DMS 273 treated with DMSO at 0.1 percent for 48 hours (cell line): ENCODE results near the gene LPAR1.

ENCODE experiments used
- DNase-seq: peaks from one replicate; lab custom pipeline; 2025; lab: John Stamatoyannopoulos, UW

The LPAR1 gene

DNA sequence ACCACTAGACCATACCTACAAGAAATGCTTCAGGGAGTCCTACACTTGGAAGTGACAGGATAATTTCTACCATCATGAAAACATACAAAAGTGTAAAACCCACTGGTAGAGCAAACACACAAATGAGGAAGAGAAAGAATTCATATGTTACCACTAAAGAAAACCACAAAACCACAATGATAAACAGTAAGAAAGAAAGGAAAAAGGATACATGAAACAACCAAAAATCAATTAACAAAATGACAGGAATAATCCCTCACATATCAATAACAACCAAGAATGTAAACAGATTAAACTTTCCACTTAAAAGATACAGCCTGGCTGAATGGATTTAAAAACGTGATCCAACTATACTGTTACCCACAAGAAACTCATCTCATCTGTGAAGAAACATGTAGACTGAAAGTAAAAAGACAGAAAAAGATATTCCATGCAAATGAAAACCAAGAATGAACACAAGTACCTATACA, 83.4 kb downstream of the LPAR1 start:
- no peak for DNase-seq

DNA sequence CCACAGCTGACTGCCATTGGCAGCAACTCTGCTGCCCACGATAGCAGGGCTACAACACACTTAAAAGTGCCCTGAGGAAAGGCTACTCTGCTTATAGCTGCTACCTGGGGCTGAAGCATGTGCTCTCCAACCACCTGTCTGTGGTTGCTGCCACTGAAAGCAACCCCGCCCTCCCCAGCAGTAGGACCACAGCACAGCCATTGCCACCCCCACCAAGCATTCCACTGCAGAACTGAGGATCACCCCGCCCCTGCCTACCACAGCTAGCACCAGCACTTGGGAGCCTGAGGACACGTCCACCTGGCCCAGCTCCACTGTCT, 85.8 kb downstream of the LPAR1 start:
- DNase-seq, result no peak

DNA sequence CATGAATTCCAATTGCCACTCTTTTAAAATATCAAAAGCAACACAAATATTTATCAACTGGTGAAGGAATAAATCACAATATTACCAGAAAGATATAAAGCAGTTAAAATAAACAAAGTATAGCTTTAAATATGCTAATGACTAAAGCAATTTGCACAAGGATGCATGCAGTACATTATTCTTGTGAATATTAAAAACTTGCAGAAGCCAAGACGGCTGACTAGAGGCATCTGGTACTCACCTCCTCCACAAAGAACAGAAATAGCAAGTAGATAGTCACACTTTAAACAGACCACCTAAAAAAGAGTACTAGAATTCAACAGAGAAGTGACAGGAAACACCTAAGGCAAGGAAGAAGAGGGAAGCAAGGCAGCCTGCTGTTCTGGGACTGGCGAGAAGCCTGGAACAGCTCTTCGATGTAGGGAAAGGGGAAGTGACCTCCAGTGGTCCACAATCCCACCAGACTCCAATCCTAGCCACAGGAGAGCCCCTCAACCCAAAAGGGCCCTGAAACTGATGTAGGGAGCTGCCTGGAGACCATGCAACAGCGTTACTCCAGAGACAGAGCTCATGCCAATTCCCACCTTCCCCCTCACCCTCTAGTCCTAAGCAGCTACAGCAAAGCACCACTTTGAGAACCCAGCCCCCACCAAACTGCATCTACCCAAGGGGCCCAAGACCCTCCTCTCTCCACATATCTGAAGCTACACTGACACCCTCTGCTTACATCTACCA, 86.3 kb downstream of the LPAR1 start:
- DNase-seq, result no peak

DNA sequence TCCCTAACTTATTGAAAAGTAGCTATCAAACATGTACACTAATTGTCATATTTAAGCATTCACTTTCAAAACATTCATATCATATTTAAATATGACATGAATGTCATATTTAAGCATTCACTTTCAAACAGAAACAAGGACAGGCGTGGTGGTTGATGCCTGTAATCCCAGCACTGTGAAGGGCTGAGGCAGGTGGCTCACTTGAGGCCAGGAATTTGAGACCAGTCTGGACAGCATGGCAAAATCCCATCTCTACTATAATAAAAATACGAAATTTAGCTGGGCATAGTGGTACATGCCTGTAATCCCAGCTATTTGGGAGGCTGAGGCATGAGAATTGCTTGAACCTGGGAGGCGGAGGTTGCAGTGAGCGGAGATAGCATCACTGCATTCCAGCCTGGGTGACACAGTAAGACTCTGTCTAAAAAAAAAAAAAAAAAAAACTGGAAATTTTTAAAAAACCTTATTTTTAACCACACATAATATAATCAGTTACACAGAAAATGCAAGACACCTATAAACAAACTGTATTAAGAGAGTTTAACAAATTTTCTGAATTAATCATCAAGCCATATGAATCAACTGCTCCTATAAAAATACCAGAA, 88.1 kb downstream of the LPAR1 start:
- DNase-seq, result no peak

DNA sequence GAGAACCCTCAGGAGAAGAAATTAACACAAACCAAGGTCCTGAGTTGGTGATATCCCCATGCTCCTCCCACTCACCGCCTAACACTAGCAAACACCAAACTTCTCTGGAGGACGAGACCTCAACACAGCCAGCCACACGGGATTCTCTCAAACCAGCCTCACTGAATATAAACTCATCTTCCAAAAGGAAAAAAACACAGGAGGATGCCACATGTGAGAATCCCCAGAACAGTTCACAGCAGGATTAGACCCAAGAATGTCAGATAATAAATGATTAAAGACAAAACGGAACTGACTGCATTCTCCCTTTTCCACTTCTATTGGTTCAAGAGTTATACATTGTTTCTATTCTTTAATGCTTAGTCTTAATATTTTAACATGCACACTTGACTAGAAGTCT, 89.2 kb downstream of the LPAR1 start:
- DNase-seq, result no peak

DNA sequence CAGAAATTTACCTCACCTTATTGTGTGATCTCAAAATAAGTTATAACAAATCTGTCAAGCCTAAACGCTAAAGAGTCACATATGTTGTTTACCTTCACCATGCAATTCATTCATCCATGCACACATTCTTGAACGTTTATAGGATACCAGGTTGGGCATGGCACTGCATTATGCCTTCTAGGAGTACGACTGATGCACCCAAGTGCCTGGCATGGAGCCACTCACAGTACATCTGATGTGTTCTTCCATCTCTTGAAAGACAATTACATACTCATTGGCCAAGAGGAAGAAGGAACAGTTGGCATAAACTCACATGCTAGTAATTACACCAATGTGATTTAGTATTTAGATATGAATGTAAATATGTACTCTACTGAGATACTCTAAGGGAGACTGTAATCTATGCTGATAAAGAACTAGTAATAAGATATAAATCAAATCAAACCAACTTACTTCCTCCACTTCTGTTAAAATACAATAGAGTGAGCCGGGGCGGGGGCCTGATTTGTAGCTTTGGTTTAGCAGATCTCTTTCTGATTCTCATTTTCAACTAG, 90.7 kb downstream of the LPAR1 start:
- DNase-seq, result peak; percentile 4

DNA sequence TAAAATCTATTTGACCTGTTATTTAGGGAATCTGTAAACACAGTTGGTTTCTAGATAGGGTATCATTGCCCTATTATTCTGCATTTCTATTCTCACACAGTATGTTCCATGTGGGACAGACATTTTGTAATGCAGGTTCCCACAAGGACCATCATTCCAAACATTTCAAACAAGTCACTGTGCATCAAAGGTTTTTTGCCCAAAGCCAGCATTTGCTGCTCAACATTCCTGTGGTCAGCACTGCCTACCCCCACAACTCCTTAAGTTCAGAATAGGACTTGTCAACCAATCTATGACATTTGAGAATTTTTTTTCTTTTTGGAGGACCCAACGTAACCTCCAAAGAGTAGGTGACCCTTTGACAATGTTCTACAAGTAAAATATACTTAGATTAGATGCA, 95.7 kb downstream of the LPAR1 start:
- no peak for DNase-seq

DNA sequence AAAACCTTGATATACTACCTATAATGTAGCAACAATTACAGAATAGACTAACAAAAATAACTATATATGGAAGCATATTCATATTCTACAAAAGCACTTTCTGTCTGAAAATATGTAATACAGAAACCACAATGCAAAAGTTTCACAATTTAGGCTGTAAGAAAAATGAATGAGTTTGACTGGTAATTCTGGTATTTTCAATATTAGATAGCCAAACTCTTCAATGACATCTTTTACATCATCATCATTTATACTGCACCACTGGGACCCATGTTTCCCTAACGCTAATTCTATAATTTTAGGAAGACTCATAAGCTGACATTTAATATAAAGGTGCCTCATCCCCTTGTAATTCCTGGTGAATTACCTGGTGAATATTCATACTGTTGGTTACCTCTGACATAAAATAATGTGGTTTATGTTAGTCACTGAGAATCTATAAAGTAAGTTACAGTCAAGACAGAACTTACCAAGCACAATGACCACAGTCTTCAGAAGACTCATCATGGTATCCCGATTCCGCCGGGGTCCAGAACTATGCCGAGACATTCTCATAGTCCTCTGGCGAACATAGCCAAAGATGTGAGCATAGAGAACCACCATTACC, 97.2 kb downstream of the LPAR1 start:
- DNase-seq, result no peak

DNA sequence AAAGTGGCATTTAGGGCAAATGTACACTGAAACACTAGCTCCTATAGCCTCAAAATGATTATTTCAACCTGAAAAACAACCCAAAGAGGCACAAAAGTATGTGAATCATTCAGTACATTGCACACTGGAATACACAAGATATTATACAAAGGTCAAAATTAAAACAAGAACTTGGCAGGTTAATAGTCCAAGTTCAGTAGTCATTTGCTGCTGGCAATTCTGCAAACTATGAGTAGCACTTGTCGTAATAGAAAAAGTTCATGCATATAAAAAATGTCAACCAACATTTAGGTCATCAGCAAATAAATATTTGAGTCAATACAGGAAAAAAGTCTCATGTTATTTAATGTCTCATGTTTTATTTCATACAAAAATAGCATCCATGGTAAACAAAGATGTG, 98.7 kb downstream of the LPAR1 start:
- no peak for DNase-seq

DNA sequence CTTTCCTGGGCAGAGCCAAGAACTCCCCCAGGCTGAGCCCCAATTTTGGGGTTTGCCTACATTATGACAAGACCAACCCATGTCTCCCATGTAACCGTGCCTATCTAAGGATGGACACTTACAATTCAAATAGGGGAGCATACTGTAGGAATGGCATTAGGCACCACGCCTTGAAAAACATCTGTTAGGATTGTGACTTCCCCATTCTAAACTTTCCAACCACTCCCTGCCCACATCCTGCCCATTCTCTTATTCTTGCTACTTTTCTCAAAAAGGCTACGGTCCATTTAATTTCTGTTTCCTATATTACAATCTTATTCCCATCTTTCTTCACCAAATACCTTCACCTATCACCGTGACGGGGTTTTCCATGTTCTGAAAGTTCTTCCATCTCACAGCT, 99.2 kb downstream of the LPAR1 start:
- no peak for DNase-seq

DNA sequence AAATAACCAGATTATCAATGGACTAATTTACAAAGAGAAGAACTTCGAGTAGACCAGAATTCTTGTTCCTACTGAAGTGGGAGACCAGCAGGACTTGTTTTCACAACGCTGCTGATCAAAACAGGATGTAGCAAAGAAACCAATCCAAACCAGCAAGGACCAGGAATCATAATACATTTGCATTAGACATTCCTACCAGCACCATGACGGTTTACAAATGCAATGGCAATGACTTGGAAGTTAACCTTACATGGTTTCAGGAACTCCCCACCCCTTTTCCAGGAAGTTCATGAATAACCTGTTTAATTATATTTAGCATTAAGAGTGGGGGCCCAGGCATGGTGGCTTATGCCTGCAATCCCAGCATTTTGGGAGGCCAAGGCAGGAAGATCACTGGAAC, 100.0 kb downstream of the LPAR1 start:
- no peak for DNase-seq

DNA sequence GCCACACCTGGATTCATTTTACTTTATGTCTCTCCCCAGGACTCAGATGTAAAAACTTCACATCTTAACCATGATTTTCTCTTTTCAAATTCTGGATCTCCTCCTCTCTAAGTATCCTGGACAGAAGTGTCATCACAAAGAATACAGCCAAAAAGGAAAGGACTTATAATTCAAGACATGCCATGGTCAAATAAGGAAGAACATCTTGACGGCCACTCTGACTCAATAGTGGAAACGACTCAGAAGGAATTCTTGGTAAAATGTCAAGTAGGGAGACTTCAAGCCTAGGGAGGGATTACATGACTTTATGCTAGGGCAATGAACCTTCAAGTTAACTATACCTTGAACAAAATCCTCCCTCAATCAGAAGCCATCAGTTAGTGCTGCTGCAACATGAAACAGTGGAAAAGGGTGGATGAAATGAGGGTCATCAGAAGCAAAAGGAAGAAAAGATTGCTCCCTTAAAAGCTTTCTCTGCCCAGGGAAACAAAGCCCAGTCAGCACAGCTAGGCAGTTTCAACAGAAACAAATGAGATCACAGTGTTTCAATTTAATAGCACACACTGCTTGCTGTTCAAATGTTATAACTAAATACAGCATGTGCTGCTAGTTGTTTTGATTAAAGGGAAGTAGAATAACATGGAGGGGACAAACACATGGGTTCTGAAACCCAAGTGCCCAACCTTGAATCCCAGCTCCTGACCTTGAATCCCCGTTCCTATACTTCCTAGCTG, 101.4 kb downstream of the LPAR1 start:
- DNase-seq, result no peak

DNA sequence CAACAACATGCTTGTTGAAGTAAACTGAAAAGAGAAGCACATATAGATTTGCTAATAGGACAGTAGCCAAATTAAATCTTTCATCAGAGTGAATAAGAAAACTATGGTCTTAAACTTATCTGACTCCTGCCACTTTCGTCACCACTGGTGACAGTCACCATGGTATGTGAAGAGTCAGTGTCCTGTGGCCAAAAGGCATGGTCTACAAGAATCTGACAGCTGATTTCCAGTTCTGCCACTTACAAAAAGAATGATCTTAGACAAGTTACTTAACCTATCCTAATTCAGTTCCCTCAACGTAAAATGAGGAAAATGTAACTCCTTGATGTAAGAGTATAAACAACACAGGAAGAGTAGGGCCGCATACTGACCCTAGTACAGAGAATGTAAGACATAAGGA, 102.0 kb downstream of the LPAR1 start:
- no peak for DNase-seq

DNA sequence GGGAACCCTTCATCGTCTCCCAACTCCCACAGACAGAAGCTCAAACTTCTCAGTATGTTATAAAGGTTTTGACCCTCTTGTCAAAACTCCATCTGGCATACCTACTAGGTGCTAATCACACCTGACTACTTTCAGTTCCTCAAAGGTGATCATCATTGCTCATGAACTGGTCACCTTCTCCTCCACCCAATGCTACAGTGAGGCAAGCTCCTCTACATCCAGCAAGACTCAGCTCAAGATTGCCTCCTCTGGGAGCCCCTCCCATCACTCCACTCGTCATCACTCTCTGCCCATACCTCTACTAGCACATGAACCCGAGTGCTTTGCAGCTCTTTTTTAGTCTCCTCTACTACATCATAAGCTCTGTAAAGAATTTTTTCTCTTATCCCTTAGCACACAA, 102.4 kb downstream of the LPAR1 start:
- DNase-seq, result no peak

DNA sequence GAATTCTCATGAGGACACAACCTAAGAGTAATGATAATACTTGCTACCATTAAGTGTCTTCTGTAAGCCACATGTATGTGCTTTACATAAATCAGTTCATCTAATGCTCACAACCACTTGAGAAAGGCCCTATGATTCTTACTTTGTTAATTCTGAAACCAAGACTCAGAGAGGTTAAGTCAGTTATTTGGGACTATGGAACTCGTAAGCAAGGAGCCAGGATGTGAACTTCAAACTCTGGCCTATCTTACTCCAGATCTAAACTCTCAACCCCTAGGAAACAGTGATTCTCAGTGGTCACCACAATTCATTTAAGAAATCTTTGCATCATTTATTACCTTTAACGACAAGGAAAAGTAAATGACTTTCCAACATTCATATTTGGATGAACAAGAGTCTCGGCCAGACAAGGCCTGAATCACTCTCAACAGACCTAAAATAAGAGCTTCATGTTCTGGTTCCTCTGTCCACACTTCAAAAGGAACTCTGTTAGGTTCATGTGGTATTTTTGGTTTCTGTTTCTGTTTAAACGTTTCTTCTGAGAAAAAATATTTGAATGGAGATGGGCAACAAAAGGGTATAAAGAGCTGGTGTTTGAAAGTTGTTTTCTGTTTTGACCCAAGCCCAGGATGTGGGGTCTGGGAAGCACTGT, 104.8 kb downstream of the LPAR1 start:
- DNase-seq, result no peak

DNA sequence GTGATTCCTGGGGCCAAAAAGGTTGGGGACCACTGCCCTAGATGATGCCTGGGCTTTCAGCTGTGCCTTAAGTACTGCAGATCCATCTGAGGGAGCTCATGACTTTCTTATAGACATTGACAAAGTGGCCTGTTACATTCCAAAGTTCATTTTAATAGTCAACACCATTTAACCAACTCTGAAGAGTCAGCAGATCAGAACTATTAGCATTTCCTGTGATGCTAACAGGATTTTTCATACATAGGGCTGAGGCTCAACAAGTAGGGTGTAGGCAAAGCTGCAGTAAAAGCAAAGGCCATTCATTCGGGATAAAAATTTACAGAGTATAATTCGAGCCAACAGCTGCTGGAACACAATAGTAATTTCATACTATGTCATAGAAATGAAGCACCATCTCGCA, 105.4 kb downstream of the LPAR1 start:
- DNase-seq, result no peak

DNA sequence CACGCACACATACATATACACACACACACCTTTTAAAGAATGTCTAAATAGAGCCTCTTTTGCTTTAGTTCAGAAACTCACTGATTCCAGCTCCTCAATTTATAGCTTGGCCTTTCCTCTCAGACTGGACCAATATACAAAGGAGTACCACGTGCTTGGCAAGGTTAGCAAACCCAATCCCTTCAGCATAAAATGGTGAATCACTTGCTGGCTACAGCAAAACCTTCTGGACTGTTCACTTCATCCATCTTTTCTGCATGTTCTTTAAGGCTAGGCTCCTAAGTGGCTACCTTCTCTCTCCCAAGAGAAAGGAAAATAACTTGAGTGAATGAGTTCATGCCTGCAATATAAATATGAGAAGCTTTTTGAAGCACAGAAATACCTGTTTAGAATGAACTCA, 109.7 kb downstream of the LPAR1 start:
- no peak for DNase-seq

DNA sequence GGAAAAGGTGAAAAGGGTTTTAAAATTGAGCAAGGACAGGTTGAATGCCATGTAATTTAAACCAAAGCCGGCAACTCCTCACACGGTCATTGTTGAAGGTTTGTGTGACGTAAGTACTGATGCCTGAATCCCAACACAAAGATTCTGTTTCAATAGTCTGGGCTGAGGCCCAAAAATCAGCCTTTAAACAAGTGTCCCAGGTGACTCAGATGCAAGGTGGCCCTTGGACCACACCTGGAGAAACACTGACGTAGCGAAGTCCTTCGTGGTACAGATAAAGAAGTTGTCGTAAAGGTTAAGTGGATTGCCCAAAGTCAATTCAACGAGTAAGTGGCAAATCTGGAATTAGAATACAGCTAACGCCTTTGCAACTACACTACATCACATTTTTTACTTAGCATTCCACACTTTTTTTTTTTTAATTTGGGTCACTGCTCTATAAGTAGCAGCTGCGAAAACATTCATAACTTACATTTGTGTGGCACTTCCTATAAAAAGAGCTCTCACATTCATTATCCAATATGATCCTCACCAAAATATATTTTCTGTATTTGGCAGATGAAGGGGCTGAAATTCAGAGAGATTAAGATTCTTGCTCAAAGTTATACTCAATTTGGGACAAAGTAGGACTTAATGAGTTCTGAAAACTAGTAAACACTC, 111.3 kb downstream of the LPAR1 start:
- DNase-seq, result no peak

DNA sequence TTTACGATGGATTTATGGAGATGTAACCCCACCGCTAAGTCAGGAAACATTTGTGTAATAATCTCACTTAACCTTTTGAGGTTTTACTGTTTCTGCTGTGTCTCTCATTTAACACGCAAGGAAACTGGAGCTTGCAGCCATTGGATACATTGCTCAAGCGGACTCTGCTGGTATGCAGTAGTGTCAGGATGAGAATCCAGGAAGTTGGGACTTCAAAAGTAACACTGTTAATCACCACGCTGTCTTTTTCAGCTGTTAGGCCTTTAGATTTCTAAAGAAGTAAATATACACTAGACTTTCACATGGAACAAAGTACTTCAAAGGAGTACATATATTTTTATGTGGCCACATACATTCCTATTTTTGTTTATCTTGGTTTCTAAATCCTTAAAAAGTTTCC, 114.7 kb downstream of the LPAR1 start:
- DNase-seq, result no peak

DNA sequence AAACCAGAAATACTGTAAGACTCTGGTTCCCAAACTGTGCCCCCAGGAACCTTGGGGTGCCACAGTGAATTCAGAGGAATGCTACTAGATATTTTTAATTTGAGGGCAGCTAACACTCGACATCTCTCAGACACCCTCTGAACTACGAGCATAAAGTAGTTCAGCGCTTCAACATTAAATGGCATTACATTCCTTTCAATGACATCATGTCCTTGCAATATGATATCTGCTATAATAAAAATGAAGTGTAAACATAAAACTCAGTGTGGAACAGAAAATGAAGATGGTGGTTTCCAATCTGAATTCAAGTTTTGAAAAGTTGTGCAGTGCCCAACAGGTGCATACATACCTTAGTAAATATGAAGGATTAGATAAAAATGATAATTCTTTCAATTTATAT, 116.1 kb downstream of the LPAR1 start:
- DNase-seq, result no peak

DNA sequence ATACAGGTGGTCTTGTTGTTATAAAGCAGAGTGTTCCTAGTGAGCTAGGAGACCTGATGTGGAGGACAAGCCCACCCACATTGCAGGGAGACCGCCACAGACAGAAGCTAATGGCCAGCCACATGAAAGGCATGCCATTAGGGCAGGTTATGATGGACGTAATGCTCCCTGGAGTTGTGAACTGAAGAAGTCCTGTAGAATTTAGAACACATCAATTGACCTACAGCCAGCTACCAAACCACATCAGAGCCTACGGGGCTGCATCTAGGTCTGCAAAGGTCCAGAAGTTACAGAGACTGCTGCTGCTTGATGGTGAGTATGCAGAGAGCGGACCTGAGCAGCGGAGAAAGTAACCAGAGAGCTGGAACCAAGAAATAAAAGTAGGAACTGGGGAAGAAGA, 116.6 kb downstream of the LPAR1 start:
- no peak for DNase-seq

DNA sequence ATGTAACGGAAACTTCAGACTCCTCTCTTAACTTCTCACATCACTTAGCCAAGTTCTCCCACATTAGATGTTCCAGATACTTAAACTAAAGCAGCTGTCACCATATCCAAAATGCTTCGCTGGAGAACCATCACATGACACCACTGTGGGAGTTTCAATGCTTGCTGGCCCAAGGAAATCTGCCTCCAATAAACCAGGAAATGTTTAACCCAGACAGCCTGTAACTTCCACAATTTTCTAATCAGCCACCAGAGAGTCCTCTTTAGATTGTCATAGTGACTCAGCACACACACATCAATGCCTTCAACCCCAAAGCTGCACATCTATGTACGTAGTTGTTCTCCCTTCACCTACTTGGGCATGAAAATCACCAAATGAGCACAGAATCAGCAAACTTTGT, 118.7 kb downstream of the LPAR1 start:
- no peak for DNase-seq
